ENCODE results near the gene SIDT2. TPM values are rescaled to one million over a fixed set of nuclear protein-coding genes. Genes with fewer than 3 reads are reported as not detected.

SIDT2 gene
- total RNA-seq, 1 experiment from 2014 or later = 30.6 TPM

GRCh38 chr11:117189191-117189940 lies 10.8 kb downstream of the SIDT2 start:
- H3K27me3 ChIP-seq (ENCODE audit: low read length) = no peaks in the 10 kb centered on the region
- H3K9me2 ChIP-seq (replicated peaks; ENCODE audit: insufficient read depth, low read length) = no peaks in the 10 kb centered on the region
- H3K4me1 ChIP-seq (ENCODE audit: low read length) = peaks cover 32% of the 10 kb centered on the region
- peak; percentile 90 for DNase-seq
- H3K4me2 ChIP-seq (ENCODE audit: low read depth, low read length, poor library complexity, severe bottlenecking) = peak overlapping the region; percentile 57
- peak overlapping the region; percentile 72 for H3K27ac ChIP-seq (ENCODE audit: low read length)
- peak overlapping the region; percentile 36; the same call in 1 of the 2 replicates for H3K4me3 ChIP-seq (ENCODE audit: low read length)
- no peaks in the 10 kb centered on the region for H3K9me3 ChIP-seq (ENCODE audit: low read length)
- H4K20me1 ChIP-seq (ENCODE audit: insufficient read depth, low read depth, low read length) = no peaks in the 10 kb centered on the region
- H2AFZ ChIP-seq (ENCODE audit: low read length) = no peak overlapping the region
- H3K36me3 ChIP-seq (ENCODE audit: insufficient read depth, low read length) = no peaks in the 10 kb centered on the region
- H3K79me2 ChIP-seq (ENCODE audit: low read length) = no peaks in the 10 kb centered on the region
- H3K9ac ChIP-seq (ENCODE audit: low read length) = peak overlapping the region; percentile 68

GRCh38 chr11:117189941-117190544 lies 11.5 kb downstream of the SIDT2 start:
- Histone ChIP-seq H3K9me3 (ENCODE audit: low read length) (no peaks in the 10 kb centered on the region), H3K27me3 (ENCODE audit: low read length) (no peaks in the 10 kb centered on the region), H3K4me1 (ENCODE audit: low read length) (peaks cover 32% of the 10 kb centered on the region), H2AFZ (ENCODE audit: low read length) (no peak overlapping the region), H3K27ac (ENCODE audit: low read length) (peak overlapping the region; percentile 72), H3K4me2 (ENCODE audit: low read depth, low read length, poor library complexity, severe bottlenecking) (peak overlapping the region; percentile 57), H3K36me3 (ENCODE audit: insufficient read depth, low read length) (no peaks in the 10 kb centered on the region), H3K4me3 (ENCODE audit: low read length) (peak overlapping the region; percentile 36; the same call in 1 of the 2 replicates), H3K79me2 (ENCODE audit: low read length) (no peaks in the 10 kb centered on the region), H3K9ac (ENCODE audit: low read length) (peak overlapping the region; percentile 68), H4K20me1 (ENCODE audit: insufficient read depth, low read depth, low read length) (no peaks in the 10 kb centered on the region), H3K9me2 (replicated peaks; ENCODE audit: insufficient read depth, low read length) (no peaks in the 10 kb centered on the region)
- DNase-seq = no peak

- Histone ChIP-seq H3K27ac (ENCODE audit: low read length) (no peak overlapping the region), H2AFZ (ENCODE audit: low read length) (no peak overlapping the region), H3K4me2 (ENCODE audit: low read depth, low read length, poor library complexity, severe bottlenecking) (no peak overlapping the region), H3K79me2 (ENCODE audit: low read length) (no peaks in the 10 kb centered on the region), H3K9ac (ENCODE audit: low read length) (no peak overlapping the region), H3K27me3 (ENCODE audit: low read length) (no peaks in the 10 kb centered on the region), H4K20me1 (ENCODE audit: insufficient read depth, low read depth, low read length) (no peaks in the 10 kb centered on the region), H3K4me1 (ENCODE audit: low read length) (peaks cover 18% of the 10 kb centered on the region), H3K36me3 (ENCODE audit: insufficient read depth, low read length) (no peaks in the 10 kb centered on the region), H3K4me3 (ENCODE audit: low read length) (no peak overlapping the region), H3K9me3 (ENCODE audit: low read length) (no peaks in the 10 kb centered on the region), H3K9me2 (replicated peaks; ENCODE audit: insufficient read depth, low read length) (no peaks in the 10 kb centered on the region)
- no peak for DNase-seq
These were observed 13.3 kb downstream of the SIDT2 start for GRCh38 chr11:117191680-117192400.

- no peak overlapping the region for H3K27ac ChIP-seq (ENCODE audit: low read length)
- H3K36me3 ChIP-seq (ENCODE audit: insufficient read depth, low read length) = no peaks in the 10 kb centered on the region
- no peak overlapping the region for H3K4me3 ChIP-seq (ENCODE audit: low read length)
These were observed 13.9 kb downstream of the SIDT2 start for GRCh38 chr11:117192401-117192875.

GRCh38 chr11:117193130-117194020 lies 14.8 kb downstream of the SIDT2 start:
- Histone ChIP-seq H3K79me2 (ENCODE audit: low read length) (no peaks in the 10 kb centered on the region), H3K27ac (ENCODE audit: low read length) (no peak overlapping the region), H3K27me3 (ENCODE audit: low read length) (no peaks in the 10 kb centered on the region), H3K9ac (ENCODE audit: low read length) (no peak overlapping the region), H2AFZ (ENCODE audit: low read length) (no peak overlapping the region), H3K4me1 (ENCODE audit: low read length) (peaks cover 18% of the 10 kb centered on the region), H3K36me3 (ENCODE audit: insufficient read depth, low read length) (no peaks in the 10 kb centered on the region), H4K20me1 (ENCODE audit: insufficient read depth, low read depth, low read length) (no peaks in the 10 kb centered on the region), H3K4me2 (ENCODE audit: low read depth, low read length, poor library complexity, severe bottlenecking) (no peak overlapping the region), H3K4me3 (ENCODE audit: low read length) (no peak overlapping the region), H3K9me3 (ENCODE audit: low read length) (no peaks in the 10 kb centered on the region), H3K9me2 (replicated peaks; ENCODE audit: insufficient read depth, low read length) (no peaks in the 10 kb centered on the region)
- DNase-seq = peak; percentile 2

More at GRCh38 chr11:117192401-117192875, 13.9 kb downstream of the SIDT2 start:
- Histone ChIP-seq H3K9me2 (replicated peaks; ENCODE audit: insufficient read depth, low read length) (no peaks in the 10 kb centered on the region), H3K4me2 (ENCODE audit: low read depth, low read length, poor library complexity, severe bottlenecking) (no peak overlapping the region), H2AFZ (ENCODE audit: low read length) (no peak overlapping the region), H3K9me3 (ENCODE audit: low read length) (no peaks in the 10 kb centered on the region), H4K20me1 (ENCODE audit: insufficient read depth, low read depth, low read length) (no peaks in the 10 kb centered on the region), H3K27me3 (ENCODE audit: low read length) (no peaks in the 10 kb centered on the region), H3K4me1 (ENCODE audit: low read length) (peaks cover 18% of the 10 kb centered on the region), H3K79me2 (ENCODE audit: low read length) (no peaks in the 10 kb centered on the region), H3K9ac (ENCODE audit: low read length) (no peak overlapping the region)
- no peak for DNase-seq

GRCh38 chr11:117194267-117194666 lies 15.7 kb downstream of the SIDT2 start:
- DNase-seq = peak; percentile 17
- no peaks in the 10 kb centered on the region for H3K36me3 ChIP-seq (ENCODE audit: insufficient read depth, low read length)
- no peak overlapping the region for H3K27ac ChIP-seq (ENCODE audit: low read length)
- H3K4me2 ChIP-seq (ENCODE audit: low read depth, low read length, poor library complexity, severe bottlenecking) = no peak overlapping the region
- no peaks in the 10 kb centered on the region for H4K20me1 ChIP-seq (ENCODE audit: insufficient read depth, low read depth, low read length)
- no peaks in the 10 kb centered on the region for H3K9me2 ChIP-seq (replicated peaks; ENCODE audit: insufficient read depth, low read length)
- no peaks in the 10 kb centered on the region for H3K9me3 ChIP-seq (ENCODE audit: low read length)
- H3K9ac ChIP-seq (ENCODE audit: low read length) = no peak overlapping the region
- H2AFZ ChIP-seq (ENCODE audit: low read length) = no peak overlapping the region
- H3K4me1 ChIP-seq (ENCODE audit: low read length) = peaks cover 12% of the 10 kb centered on the region
- no peaks in the 10 kb centered on the region for H3K79me2 ChIP-seq (ENCODE audit: low read length)
- no peaks in the 10 kb centered on the region for H3K27me3 ChIP-seq (ENCODE audit: low read length)
- H3K4me3 ChIP-seq (ENCODE audit: low read length) = no peak overlapping the region

GRCh38 chr11:117195258-117195657 lies 16.7 kb downstream of the SIDT2 start:
- Histone ChIP-seq H3K27ac (ENCODE audit: low read length) (no peak overlapping the region), H3K9ac (ENCODE audit: low read length) (no peak overlapping the region), H3K79me2 (ENCODE audit: low read length) (no peaks in the 10 kb centered on the region), H3K9me2 (replicated peaks; ENCODE audit: insufficient read depth, low read length) (no peaks in the 10 kb centered on the region), H3K4me2 (ENCODE audit: low read depth, low read length, poor library complexity, severe bottlenecking) (no peak overlapping the region), H3K36me3 (ENCODE audit: insufficient read depth, low read length) (no peaks in the 10 kb centered on the region), H4K20me1 (ENCODE audit: insufficient read depth, low read depth, low read length) (no peaks in the 10 kb centered on the region), H3K27me3 (ENCODE audit: low read length) (no peaks in the 10 kb centered on the region), H3K4me3 (ENCODE audit: low read length) (no peak overlapping the region), H3K4me1 (ENCODE audit: low read length) (peaks cover 2% of the 10 kb centered on the region), H3K9me3 (ENCODE audit: low read length) (no peaks in the 10 kb centered on the region), H2AFZ (ENCODE audit: low read length) (no peak overlapping the region)
- no peak for DNase-seq
